GM12891 (cell line): ENCODE measurements around the gene RNF150.

ENCODE experiments used
- POLR2A ChIP-seq: IDR thresholded peaks from 2 replicates; pipeline ENCODE4 v1.6.1; 2011; ENCODE audit warnings: low read depth, low read length, control low read depth
- POLR2AphosphoS5 ChIP-seq: IDR thresholded peaks from 2 replicates; pipeline ENCODE4 v1.6.1; 2011; ENCODE audit warnings: low read depth, low read length, control low read depth
- TAF1 ChIP-seq: IDR thresholded peaks from 2 replicates; pipeline ENCODE4 v1.6.1; 2011; ENCODE audit warnings: low read depth, low read length, control low read depth

GRCh38 chr4:141144207-141144606 lies 10.9 kb upstream of the RNF150 start:
- TF ChIP-seq POLR2A (no peak), TAF1 (no peak), POLR2AphosphoS5 (no peak)
